ENCODE results near the gene GAMT. TPM values are rescaled to one million over a fixed set of nuclear protein-coding genes. Genes with fewer than 3 reads are reported as not detected.

Gene GAMT
- total and polyA plus RNA-seq, 2 donors (not counting 3 experiments of a cell fraction or from before 2014, with no cell fraction given), result 22.1 to 36.9 TPM

DNA sequence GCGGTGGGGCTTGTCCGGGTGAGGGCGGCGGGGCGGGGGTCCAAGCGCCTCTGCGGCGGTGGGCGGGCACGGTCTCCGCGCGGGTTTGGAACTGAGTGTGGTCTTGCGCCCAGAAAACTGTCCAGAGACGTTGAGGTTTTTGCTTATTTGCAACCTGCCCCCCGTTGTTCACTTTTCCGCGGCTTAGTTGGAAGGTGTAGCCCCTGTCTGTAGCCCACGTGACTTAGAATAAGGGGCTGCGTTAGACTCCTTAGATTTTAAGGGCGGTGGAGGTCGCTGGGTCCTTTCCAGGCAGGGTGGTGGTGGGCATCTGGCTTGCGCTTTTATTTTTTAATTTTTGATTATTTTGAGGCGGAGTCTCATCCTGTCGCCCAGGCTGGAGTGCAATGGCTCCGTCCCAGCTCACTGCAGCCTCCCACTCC is 37.6 kb upstream of the GAMT start:
- FAIRE-seq (peak; percentile 42), DNase-seq (ENCODE audit: low read depth, low spot score) (peak; percentile 18)
- H2AFZ ChIP-seq (ENCODE audit: low read depth, low read length), result no peak overlapping the region
- peaks cover 6% of the 10 kb centered on the region for H3K4me1 ChIP-seq (ENCODE audit: control insufficient read depth, extremely low read depth, insufficient read depth, low read length)
- H3K27me3 ChIP-seq (ENCODE audit: control insufficient read depth in 2 of 2, insufficient read depth in 2 of 2, low read length in 2 of 2), result no peaks in the 10 kb centered on the region
- H3K27ac ChIP-seq (ENCODE audit: insufficient read depth, low read depth, low read length), result peak overlapping the region; percentile 89
- BruUV-seq (replicated peaks), result no TSS peak
- intact Hi-C loops (cut with micrococcal nuclease) (loop anchor here (1.0 to 2.0 kb wide), 3 partner anchors 24 to 160 kb away; partner anchors contain the start of gene DAZAP1), dilution Hi-C loops (cut with MboI; ENCODE audit: extremely low pct_ligation_motif_present, low sequenced_read_pairs) (no loop called here)
- CTCF ChIA-PET, result no interaction called here
- H3K9me1 ChIP-seq (replicated peaks; ENCODE audit: control insufficient read depth, extremely low read depth, insufficient read depth, low read length), result no peaks in the 10 kb centered on the region
- POLR2A ChIA-PET, result no interaction called here
- H3K36me3 ChIP-seq (ENCODE audit: control insufficient read depth in 2 of 2, extremely low read depth in 1 of 2, insufficient read depth in 2 of 2, low read length in 2 of 2), result peaks cover 7 to 29% of the 10 kb centered on the region in 2 experiments
- H3K4me3 ChIP-seq (replicated peaks in 1 of 3; ENCODE audit: insufficient read depth in 1 of 3, low read depth in 1 of 3, low read length in 3 of 3), result peak overlapping the region; percentile 75 to 89 (median 85)
- no peaks in the 10 kb centered on the region for H3K9me3 ChIP-seq (replicated peaks; ENCODE audit: control insufficient read depth, insufficient read depth, low read length)
- H4K20me1 ChIP-seq (replicated peaks; ENCODE audit: control insufficient read depth, extremely low read depth, insufficient read depth, low read length), result no peaks in the 10 kb centered on the region
- TF ChIP-seq JUN (IDR thresholded peaks at IDR 0.05; ENCODE audit: borderline replicate concordance, insufficient read depth, insufficient read length, low read depth) (no peak), EZH2 (IDR thresholded peaks at IDR 0.05; ENCODE audit: borderline replicate concordance, low read depth, low read length, severe bottlenecking) (no peak), GATA2 (IDR thresholded peaks at IDR 0.05; ENCODE audit: insufficient read depth, insufficient read length, low read depth, low read length) (no peak), POLR2AphosphoS5 (IDR thresholded peaks at IDR 0.05; ENCODE audit: insufficient read depth, low read depth, low read length) (no peak), MYC (IDR thresholded peaks at IDR 0.05; ENCODE audit: low read depth, low read length) (no peak), FOS (IDR thresholded peaks at IDR 0.05; ENCODE audit: borderline replicate concordance, insufficient read depth, low read length) (no peak), POLR2A (IDR thresholded peaks at IDR 0.05; ENCODE audit: low read depth, low read length) (no peak)
- TF ChIP-seq, protein P1, sequence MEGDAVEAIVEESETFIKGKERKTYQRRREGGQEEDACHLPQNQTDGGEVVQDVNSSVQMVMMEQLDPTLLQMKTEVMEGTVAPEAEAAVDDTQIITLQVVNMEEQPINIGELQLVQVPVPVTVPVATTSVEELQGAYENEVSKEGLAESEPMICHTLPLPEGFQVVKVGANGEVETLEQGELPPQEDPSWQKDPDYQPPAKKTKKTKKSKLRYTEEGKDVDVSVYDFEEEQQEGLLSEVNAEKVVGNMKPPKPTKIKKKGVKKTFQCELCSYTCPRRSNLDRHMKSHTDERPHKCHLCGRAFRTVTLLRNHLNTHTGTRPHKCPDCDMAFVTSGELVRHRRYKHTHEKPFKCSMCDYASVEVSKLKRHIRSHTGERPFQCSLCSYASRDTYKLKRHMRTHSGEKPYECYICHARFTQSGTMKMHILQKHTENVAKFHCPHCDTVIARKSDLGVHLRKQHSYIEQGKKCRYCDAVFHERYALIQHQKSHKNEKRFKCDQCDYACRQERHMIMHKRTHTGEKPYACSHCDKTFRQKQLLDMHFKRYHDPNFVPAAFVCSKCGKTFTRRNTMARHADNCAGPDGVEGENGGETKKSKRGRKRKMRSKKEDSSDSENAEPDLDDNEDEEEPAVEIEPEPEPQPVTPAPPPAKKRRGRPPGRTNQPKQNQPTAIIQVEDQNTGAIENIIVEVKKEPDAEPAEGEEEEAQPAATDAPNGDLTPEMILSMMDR (IDR thresholded peaks at IDR 0.05; ENCODE audit: extremely low read depth in 1 of 2, insufficient read depth in 1 of 2, low read depth in 1 of 2, low read length in 2 of 2), result no peak
- TF ChIP-seq, protein P2, sequence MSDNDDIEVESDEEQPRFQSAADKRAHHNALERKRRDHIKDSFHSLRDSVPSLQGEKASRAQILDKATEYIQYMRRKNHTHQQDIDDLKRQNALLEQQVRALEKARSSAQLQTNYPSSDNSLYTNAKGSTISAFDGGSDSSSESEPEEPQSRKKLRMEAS (IDR thresholded peaks at IDR 0.05; ENCODE audit: insufficient read depth, insufficient read length), result no peak
- peak overlapping the region; percentile 58 for H3K4me2 ChIP-seq (ENCODE audit: insufficient read depth, low read length)
- peaks cover 34% of the 10 kb centered on the region for H3K79me2 ChIP-seq (ENCODE audit: control insufficient read depth, insufficient read depth, low read length)
- H3K9ac ChIP-seq (replicated peaks; ENCODE audit: extremely low read depth, insufficient read depth, low read length), result peak overlapping the region; percentile 91
